Astrocyte (in vitro differentiated cells and primary cell): ENCODE results near the gene IGSF3.
"Not testable (repeated sequence)": the region's sequence is repeated elsewhere in the genome, so short reads cannot be mapped to it uniquely, and the experiment has no call there.

ENCODE experiments used
- EZH2 ChIP-seq: IDR thresholded peaks from 2 replicates; pipeline ENCODE4 v1.6.1; 2012; ENCODE audit warnings: mild to moderate bottlenecking, low read length, inconsistent platforms; ENCODE audit not compliant: insufficient read depth
- TF ChIP-seq, protein P1 (sequence below): IDR thresholded peaks from 2 replicates; pipeline ENCODE4 v1.5.1; 2011; ENCODE audit warnings: low read depth, mild to moderate bottlenecking, inconsistent platforms, low read length, moderate library complexity; ENCODE audit not compliant: insufficient read depth

DNA sequence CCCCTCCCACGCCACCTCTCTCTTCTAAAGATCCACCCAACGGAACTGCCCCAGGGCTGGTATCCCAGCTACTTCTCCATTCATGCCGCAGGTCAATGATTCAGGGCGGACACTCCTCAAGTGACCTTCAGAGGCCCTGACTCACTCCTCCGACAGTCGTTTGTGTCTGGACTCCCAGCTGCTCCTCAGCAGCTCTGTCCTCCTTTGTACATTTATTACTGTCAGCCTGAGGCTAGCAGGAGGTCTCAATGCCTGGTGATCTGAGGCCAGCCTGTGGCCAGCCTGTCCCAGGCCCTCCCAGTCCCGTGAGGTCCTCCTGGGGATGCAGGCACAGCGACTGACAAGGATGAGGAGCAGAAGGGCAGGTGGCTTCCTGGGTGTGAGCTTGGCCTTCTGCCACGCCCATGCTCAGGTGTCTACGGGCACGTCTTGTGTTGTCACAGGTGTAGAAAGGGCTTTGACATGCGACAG, 24.2 kb downstream of the IGSF3 start:
- TF ChIP-seq, protein P1, sequence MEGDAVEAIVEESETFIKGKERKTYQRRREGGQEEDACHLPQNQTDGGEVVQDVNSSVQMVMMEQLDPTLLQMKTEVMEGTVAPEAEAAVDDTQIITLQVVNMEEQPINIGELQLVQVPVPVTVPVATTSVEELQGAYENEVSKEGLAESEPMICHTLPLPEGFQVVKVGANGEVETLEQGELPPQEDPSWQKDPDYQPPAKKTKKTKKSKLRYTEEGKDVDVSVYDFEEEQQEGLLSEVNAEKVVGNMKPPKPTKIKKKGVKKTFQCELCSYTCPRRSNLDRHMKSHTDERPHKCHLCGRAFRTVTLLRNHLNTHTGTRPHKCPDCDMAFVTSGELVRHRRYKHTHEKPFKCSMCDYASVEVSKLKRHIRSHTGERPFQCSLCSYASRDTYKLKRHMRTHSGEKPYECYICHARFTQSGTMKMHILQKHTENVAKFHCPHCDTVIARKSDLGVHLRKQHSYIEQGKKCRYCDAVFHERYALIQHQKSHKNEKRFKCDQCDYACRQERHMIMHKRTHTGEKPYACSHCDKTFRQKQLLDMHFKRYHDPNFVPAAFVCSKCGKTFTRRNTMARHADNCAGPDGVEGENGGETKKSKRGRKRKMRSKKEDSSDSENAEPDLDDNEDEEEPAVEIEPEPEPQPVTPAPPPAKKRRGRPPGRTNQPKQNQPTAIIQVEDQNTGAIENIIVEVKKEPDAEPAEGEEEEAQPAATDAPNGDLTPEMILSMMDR: not testable (repeated sequence)
- TF ChIP-seq EZH2: not testable (repeated sequence)
